ENCODE results near the gene GPATCH2L.
A peak's percentile ranks its signal among the peaks of the same experiment; 100 is the strongest.

Gene GPATCH2L

DNA sequence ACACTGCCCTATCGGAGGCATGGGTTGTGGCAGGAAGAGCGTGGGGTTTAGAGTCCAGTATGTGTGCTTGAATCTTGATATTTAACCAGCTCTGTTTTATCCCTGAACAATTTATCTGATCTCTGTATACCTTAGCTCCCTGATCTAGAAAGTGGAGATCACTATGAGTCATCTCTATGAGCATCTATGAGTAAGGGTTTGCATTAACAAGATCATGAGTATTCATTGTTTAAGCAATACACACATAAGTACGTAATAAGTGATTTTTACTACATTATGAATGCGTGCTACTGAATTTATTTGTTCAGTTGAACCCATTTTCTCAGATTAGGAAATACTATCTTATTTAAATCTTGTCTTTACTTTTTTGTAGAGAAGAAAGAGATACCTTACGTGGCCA, 49.4 kb downstream of the GPATCH2L start:
- DNase-seq (ENCODE audit: low spot score): no peak

GRCh38 chr14:76203086-76204001, 51.6 kb downstream of the GPATCH2L start:
- peak; percentile 2 for DNase-seq (ENCODE audit: low spot score)

DNA sequence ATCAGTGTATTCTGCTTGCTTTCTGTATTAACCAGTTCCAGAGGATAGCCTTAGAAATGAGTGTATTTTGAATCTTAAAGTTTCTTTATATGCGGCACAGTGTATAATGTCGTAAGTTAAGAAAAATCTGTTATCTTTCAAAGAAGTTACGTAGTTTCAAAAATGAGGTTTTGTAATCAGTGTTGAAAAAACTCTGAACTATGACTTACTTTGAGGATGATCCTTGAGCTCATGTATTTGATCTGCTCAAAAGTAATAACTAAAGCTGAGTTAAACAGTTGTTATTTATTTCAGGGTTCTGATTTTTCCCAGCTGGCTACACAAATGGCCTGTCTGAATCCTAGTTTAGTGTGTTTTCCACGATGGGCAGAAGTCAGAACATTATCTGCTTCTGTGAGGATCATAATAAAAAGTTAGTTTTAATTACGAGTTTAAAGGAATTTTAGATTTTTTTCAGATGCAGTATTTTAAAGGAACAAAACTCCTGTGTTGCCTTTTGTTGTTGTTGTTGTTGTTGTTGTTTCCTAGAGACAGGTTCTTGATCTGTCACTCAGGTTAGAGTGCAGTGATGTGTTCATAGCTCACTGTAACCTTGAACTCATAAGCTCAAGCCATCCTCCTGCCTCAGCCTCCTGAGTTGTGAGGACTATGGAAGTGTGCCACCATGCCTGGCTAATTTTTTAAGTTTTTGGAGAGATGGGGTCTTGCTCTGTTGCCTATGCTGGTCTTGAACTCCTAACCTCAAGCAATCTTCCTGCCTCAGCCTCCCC, 52.9 kb downstream of the GPATCH2L start:
- DNase-seq (ENCODE audit: low spot score): no peak

GRCh38 chr14:76205708-76206107, 54.0 kb downstream of the GPATCH2L start:
- no peak for DNase-seq (ENCODE audit: low spot score)

GRCh38 chr14:76208340-76208739, 56.6 kb downstream of the GPATCH2L start:
- no peak for DNase-seq (ENCODE audit: low spot score)

DNA sequence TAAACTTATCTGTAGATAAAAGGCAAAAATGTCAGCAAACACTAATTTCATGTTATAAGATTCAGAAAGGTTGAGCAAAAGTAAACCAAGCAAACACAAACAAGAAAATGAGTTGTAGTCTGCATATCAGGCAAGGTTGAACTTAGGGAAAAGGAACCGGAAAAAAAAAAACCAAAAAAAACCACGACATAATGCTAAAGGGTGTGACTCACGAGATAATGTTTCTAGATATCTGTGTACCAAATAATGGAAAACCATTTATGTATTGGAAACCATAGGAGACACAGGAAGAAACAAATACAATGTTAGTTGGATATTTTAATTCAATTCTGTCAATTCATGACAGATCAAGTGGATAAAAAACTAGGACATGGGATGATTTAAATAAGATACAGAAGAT, 60.5 kb downstream of the GPATCH2L start:
- DNase-seq (ENCODE audit: low spot score): no peak

- DNase-seq (ENCODE audit: low spot score): no peak
Observed at GRCh38 chr14:76217179-76217578, 65.5 kb downstream of the GPATCH2L start.

GRCh38 chr14:76218662-76219061, 66.9 kb downstream of the GPATCH2L start:
- no peak for DNase-seq (ENCODE audit: low spot score)

GRCh38 chr14:76219873-76220272, 68.2 kb downstream of the GPATCH2L start:
- no peak for DNase-seq (ENCODE audit: low spot score)

- DNase-seq (ENCODE audit: low spot score): no peak
Observed at GRCh38 chr14:76227450-76228050, 75.8 kb downstream of the GPATCH2L start.

DNA sequence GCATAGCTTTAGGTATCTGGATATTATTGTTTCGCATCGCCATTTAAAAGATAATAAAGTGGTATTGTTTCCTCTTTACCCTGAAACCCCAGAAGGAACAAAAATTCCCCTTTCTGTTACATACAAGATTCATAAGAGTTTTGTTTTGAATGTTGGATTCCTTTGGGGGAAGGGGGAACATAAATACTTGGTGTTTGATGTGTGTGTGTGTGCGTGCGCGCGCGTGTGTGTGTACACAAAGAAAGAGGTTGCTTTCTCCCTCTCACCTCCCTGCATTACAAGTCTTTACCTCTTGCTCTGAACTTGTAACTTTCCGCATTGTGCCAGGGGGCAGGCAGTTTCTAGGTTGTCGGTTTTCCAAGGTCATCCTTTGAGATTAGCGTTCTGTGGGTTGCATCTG, 76.4 kb downstream of the GPATCH2L start:
- no peak for DNase-seq (ENCODE audit: low spot score)

DNA sequence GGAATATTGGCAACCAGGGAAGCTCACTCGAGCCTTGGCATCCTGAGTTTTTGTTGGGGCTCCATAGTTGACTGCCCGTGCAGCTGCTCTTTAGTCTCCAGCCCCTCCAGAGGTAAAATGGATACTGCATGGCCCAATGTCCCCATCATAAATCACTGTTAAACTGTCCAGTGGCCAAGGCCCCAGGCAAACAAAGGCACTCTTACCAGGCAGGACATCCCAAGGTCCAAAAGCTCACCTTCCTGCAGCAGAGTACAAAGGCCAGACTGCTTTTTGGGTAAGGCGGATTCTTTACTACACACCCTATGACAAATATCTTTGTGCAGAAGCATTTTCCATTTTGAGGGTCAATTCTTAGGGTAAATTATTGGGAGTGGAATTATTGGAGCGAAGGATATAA, 81.1 kb downstream of the GPATCH2L start:
- DNase-seq (ENCODE audit: low spot score): no peak

DNA sequence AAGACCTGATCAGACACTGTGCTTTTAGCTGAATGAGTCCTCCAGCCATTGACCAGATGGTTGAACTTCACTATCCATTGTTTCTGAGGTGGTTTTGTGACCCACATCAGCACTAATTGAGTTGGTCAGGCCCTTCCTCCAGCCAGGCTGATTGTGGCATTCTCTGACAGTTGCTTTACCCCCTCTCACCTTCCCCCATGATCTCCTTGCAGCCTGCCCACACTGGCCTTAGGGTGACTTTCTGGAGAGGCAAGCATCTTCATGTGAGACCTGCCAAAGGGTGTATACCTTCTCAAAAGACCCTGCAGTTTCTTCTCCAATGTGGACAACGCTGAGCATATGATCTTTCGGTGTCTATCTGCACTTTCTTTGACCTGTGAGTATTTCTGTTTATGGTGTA, 83.9 kb downstream of the GPATCH2L start:
- DNase-seq (ENCODE audit: low spot score): no peak

GRCh38 chr14:76236172-76237130, 84.7 kb downstream of the GPATCH2L start:
- peak; percentile 3 for DNase-seq (ENCODE audit: low spot score)

GRCh38 chr14:76237349-76237990, 85.7 kb downstream of the GPATCH2L start:
- DNase-seq (ENCODE audit: low spot score): no peak

DNA sequence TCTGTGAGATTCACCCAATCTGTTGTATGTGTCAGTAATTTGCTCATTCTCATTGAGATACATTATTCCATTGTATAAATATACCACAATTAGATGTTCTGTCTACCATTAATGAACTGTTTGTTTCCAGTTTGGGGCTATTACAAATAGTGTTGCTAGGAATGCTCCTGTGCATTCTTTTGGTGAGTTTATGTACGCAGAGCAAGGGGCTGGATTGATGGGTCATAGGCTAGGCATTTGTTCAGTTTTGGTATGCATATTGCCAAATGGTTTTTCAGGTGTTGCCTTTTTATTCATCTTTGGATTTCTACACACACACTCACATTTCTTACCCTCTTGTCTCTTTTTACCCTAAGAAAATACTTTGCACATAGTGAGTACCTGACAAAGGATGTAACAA, 93.4 kb downstream of the GPATCH2L start:
- no peak for DNase-seq (ENCODE audit: low spot score)

GRCh38 chr14:76250302-76250701, 98.6 kb downstream of the GPATCH2L start:
- no peak for DNase-seq (ENCODE audit: low spot score)

DNA sequence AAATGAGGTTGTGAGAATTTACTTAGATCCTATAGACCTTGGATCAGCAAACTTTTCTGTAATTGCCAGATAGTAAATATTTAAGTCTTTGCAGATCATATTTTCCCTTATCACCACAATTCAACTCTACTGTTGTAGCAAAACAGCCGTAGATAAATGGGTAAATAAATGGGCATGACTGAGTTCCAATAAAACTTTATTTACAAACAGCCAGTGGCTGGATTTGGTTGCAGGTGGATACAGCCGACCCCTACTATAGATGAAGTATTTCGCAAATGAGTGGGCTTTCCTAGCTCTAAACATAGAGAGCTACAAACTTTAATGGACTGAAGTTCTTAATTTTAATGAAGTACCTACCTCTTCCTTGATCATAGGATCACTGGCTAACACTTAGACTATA, 100.7 kb downstream of the GPATCH2L start:
- no peak for DNase-seq (ENCODE audit: low spot score)

GRCh38 chr14:76253111-76253510, 101.4 kb downstream of the GPATCH2L start:
- no peak for DNase-seq (ENCODE audit: low spot score)

DNA sequence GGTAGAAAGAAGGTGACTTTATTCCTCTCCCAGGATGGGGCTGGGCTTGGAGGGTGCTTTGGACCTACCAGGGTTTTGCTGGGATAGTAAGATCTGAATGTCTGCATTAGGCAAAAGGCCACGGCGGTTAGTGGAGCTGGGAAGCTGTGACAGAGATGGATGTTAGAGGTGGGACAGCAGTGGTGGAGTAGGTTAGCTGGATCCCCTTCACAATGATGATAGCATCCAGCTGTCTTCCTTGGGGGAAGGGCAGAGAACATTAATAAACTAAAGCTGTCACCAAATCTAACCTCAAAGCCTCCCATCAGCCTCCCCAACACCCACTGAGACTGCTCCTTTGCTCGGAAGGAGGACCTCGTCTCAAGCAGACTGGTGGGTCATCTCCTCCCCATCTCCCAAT, 104.8 kb downstream of the GPATCH2L start:
- no peak for DNase-seq (ENCODE audit: low spot score)

Data from NAMALWA (cell line).